DOHH2 (cell line): ENCODE measurements around the gene TIGIT.

ENCODE experiments used
- H3F3A ChIP-seq: fragments of 200-600 bp; sonication (generic), shearing (Covaris generic); 2 replicates; pipeline ENCODE4 v1.6.0; 2016; ENCODE audit warnings: antibody characterized with exemption, mild to moderate bottlenecking; ENCODE audit not compliant: control insufficient read depth, insufficient read depth
- H3K27ac ChIP-seq: fragments of 200-600 bp; sonication (generic); 2 replicates; pipeline ENCODE4 v1.5.1; 2014; ENCODE audit warnings: low read depth, mild to moderate bottlenecking, low read length, moderate library complexity
- H3K27me3 ChIP-seq: fragments of 200-600 bp; sonication (generic); 2 replicates; pipeline ENCODE4 v1.6.1; 2014; ENCODE audit warnings: mild to moderate bottlenecking, low read length, mixed read lengths; ENCODE audit not compliant: control insufficient read depth
- H3K36me3 ChIP-seq: fragments of 200-600 bp; sonication (generic); 2 replicates; pipeline ENCODE4 v1.6.1; 2014; ENCODE audit warnings: mild to moderate bottlenecking, low read length, moderate library complexity, mixed read lengths; ENCODE audit not compliant: control insufficient read depth
- H3K4me1 ChIP-seq: fragments of 200-600 bp; sonication (generic); 2 replicates; pipeline ENCODE4 v1.6.1; 2014; ENCODE audit warnings: mild to moderate bottlenecking, low read length, mixed read lengths; ENCODE audit not compliant: control insufficient read depth
- H3K4me2 ChIP-seq: fragments of 200-600 bp; sonication (generic); 2 replicates; pipeline ENCODE4 v1.6.0; 2014; ENCODE audit warnings: mild to moderate bottlenecking, low read length, moderate library complexity
- H3K4me3 ChIP-seq: fragments of 200-600 bp; sonication (generic); 2 replicates; pipeline ENCODE4 v1.5.1; 2014; ENCODE audit warnings: mild to moderate bottlenecking, low read length, mixed read lengths
- H3K79me2 ChIP-seq: fragments of 200-600 bp; sonication (generic); 2 replicates; pipeline ENCODE4 v1.6.1; 2014; ENCODE audit warnings: mild to moderate bottlenecking, low read length, mixed read lengths; ENCODE audit not compliant: control insufficient read depth
- H3K9me2 ChIP-seq: fragments of 200-600 bp; sonication (generic); replicated peaks from 2 replicates; pipeline ENCODE4 v1.6.1; 2014; ENCODE audit warnings: mild to moderate bottlenecking, low read length, mixed read lengths; ENCODE audit not compliant: control insufficient read depth
- H3K9me3 ChIP-seq: fragments of 200-600 bp; sonication (generic); 2 replicates; pipeline ENCODE4 v1.6.1; 2014; ENCODE audit warnings: antibody characterized with exemption, low read length, mixed read lengths; ENCODE audit not compliant: control insufficient read depth, insufficient read depth
- H4K20me1 ChIP-seq: fragments of 200-600 bp; sonication (generic); 2 replicates; pipeline ENCODE4 v1.6.0; 2014; ENCODE audit warnings: low read depth, mild to moderate bottlenecking, antibody characterized with exemption, low read length, moderate library complexity; ENCODE audit not compliant: control insufficient read depth, insufficient read depth
- EZH2phosphoT487 ChIP-seq: fragments of 200-600 bp; sonication (generic); IDR thresholded peaks from 2 replicates; pipeline ENCODE4 v1.6.1; 2017; ENCODE audit warnings: borderline replicate concordance, mild to moderate bottlenecking, antibody characterized with exemption, low read length, moderate library complexity, mixed read lengths
- TF ChIP-seq, protein P1 (sequence below): fragments of 200-600 bp; sonication (generic); IDR thresholded peaks from one replicate; pipeline ENCODE4 v1.5.1; 2014; ENCODE audit warnings: antibody characterized with exemption, mild to moderate bottlenecking, low read depth, low read length; ENCODE audit not compliant: poor library complexity, severe bottlenecking

Gene TIGIT

DNA sequence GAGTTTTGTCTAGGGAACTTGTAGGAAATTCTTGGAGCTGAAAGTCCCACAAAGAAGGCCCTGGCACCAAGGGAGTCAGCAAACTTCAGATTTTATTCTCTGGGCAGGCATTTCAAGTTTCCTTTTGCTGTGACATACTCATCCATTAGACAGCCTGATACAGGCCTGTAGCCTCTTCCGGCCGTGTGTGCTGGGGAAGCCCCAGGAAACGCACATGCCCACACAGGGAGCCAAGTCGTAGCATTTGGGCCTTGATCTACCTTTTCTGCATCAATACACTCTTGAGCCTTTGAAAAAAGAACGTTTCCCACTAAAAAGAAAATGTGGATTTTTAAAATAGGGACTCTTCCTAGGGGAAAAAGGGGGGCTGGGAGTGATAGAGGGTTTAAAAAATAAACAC, 15.0 kb downstream of the TIGIT start:
- no peak overlapping the region for H3K27ac ChIP-seq
- H3K4me2 ChIP-seq: no peak overlapping the region
- H3K79me2 ChIP-seq: no peaks in the 10 kb centered on the region
- no peaks in the 10 kb centered on the region for H4K20me1 ChIP-seq
- TF ChIP-seq, protein P1, sequence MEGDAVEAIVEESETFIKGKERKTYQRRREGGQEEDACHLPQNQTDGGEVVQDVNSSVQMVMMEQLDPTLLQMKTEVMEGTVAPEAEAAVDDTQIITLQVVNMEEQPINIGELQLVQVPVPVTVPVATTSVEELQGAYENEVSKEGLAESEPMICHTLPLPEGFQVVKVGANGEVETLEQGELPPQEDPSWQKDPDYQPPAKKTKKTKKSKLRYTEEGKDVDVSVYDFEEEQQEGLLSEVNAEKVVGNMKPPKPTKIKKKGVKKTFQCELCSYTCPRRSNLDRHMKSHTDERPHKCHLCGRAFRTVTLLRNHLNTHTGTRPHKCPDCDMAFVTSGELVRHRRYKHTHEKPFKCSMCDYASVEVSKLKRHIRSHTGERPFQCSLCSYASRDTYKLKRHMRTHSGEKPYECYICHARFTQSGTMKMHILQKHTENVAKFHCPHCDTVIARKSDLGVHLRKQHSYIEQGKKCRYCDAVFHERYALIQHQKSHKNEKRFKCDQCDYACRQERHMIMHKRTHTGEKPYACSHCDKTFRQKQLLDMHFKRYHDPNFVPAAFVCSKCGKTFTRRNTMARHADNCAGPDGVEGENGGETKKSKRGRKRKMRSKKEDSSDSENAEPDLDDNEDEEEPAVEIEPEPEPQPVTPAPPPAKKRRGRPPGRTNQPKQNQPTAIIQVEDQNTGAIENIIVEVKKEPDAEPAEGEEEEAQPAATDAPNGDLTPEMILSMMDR: no peak
- TF ChIP-seq EZH2phosphoT487: no peak
- H3F3A ChIP-seq: no peaks in the 10 kb centered on the region
- H3K9me2 ChIP-seq: no peaks in the 10 kb centered on the region
- peaks cover 20% of the 10 kb centered on the region for H3K4me1 ChIP-seq
- no peaks in the 10 kb centered on the region for H3K27me3 ChIP-seq
- H3K4me3 ChIP-seq: no peak overlapping the region
- H3K36me3 ChIP-seq: no peaks in the 10 kb centered on the region
- no peaks in the 10 kb centered on the region for H3K9me3 ChIP-seq

DNA sequence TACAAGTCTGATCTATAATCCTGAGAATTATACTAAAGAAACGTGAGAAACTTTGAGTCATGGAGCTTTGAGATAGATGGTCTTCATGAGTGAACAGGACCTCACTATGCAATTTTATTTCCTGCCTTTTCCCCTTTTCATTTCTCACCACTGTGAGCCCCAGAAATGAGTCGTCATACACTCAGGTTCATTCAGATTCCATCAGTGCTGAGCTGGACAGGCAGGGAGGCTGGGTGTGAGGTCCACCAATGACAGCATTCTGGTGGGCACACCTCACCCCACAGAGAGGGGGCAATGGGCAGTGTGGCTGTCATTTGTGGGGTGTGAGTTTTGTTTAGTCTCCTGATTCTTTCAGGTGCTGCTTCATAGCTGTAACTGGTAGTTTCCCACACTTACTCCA, 16.9 kb downstream of the TIGIT start:
- Histone ChIP-seq H3K9me3 (no peaks in the 10 kb centered on the region), H3K4me1 (peaks cover 16% of the 10 kb centered on the region), H3F3A (no peaks in the 10 kb centered on the region), H3K36me3 (no peaks in the 10 kb centered on the region), H3K9me2 (no peaks in the 10 kb centered on the region), H4K20me1 (no peaks in the 10 kb centered on the region), H3K4me2 (no peak overlapping the region), H3K27ac (no peak overlapping the region), H3K4me3 (no peak overlapping the region), H3K27me3 (no peaks in the 10 kb centered on the region), H3K79me2 (no peaks in the 10 kb centered on the region)
- TF ChIP-seq EZH2phosphoT487: no peak

DNA sequence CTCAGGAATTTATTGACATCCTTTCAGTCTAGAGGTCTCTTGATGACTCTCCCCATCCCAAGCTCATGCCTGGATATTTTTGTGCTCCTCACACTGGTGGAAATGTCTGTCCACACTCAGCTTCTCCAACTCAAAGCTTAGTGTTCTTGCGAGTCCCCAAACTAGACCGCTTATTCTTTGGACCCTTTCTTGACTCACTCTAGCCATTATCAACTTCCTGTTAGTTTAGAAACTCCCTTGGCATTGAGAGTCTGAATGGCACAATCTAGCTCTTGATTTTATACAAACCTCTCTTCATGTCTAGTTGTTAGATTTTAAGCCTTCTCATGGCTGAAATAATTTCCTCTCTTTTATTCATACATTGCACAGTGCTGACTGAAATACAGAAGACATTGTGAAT, 19.6 kb downstream of the TIGIT start:
- Histone ChIP-seq H3K4me2 (no peak overlapping the region), H3F3A (no peaks in the 10 kb centered on the region), H4K20me1 (no peaks in the 10 kb centered on the region), H3K27ac (no peak overlapping the region), H3K4me1 (peaks cover 8% of the 10 kb centered on the region), H3K9me3 (no peaks in the 10 kb centered on the region), H3K9me2 (no peaks in the 10 kb centered on the region), H3K27me3 (no peaks in the 10 kb centered on the region), H3K79me2 (no peaks in the 10 kb centered on the region), H3K4me3 (no peak overlapping the region), H3K36me3 (no peaks in the 10 kb centered on the region)
- TF ChIP-seq EZH2phosphoT487: no peak
- TF ChIP-seq, protein P1: no peak

- H3K79me2 ChIP-seq: no peaks in the 10 kb centered on the region
- no peaks in the 10 kb centered on the region for H3K9me3 ChIP-seq
- H3K4me1 ChIP-seq: no peaks in the 10 kb centered on the region
- H3K27ac ChIP-seq: no peak overlapping the region
- no peaks in the 10 kb centered on the region for H3F3A ChIP-seq
- no peaks in the 10 kb centered on the region for H3K36me3 ChIP-seq
- no peak overlapping the region for H3K4me2 ChIP-seq
- H3K27me3 ChIP-seq: no peaks in the 10 kb centered on the region
- TF ChIP-seq, protein P1: no peak
- no peak for TF ChIP-seq EZH2phosphoT487
- no peak overlapping the region for H3K4me3 ChIP-seq
- no peaks in the 10 kb centered on the region for H4K20me1 ChIP-seq
- H3K9me2 ChIP-seq: no peaks in the 10 kb centered on the region
These were observed 20.5 kb downstream of the TIGIT start for GRCh38 chr3:114314282-114314681.
